ENCODE measurements around the gene SGMS1. TPM values are rescaled to one million over a fixed set of nuclear protein-coding genes. Genes with fewer than 3 reads are reported as not detected.

Gene SGMS1
- total RNA-seq, 1 donor from 2014 or later = 9.2 TPM

DNA sequence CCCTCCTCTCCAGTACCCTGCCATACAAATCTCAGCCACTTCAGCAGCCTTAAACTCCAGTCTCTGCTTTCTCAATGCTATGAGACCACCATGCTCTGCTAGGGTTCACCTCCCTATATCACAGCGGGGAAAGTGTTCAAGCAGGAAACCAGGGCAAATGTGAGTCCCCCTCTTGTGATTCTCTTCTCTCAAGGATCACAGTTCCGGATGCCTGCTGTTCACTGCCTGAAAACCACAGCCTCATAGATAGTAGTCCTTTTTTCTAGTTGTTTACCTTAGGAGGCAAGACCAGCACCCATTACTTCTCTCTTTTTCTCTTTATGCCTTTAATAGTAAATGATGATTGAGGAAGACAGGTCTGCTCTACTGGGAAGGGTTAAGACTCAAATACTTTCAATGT is 100.8 kb downstream of the SGMS1 start:
- Mint-ChIP-seq H3K4me1 (peaks cover 11% of the 10 kb centered on the region), H3K27me3 (ENCODE audit: insufficient read depth, low read depth) (no peaks in the 10 kb centered on the region), H3K9me3 (no peaks in the 10 kb centered on the region), H3K27ac (no peak overlapping the region), H3K36me3 (peaks cover 2% of the 10 kb centered on the region), H3K4me3 (no peak overlapping the region)
- H3K9ac ChIP-seq = no peak overlapping the region
- H3K27me3 ChIP-seq = no peaks in the 10 kb centered on the region
- no peaks in the 10 kb centered on the region for H3K79me2 ChIP-seq (ENCODE audit: low read depth)
- H3K27ac ChIP-seq = no peak overlapping the region
- H3K4me2 ChIP-seq = no peak overlapping the region
- no peaks in the 10 kb centered on the region for H4K20me1 ChIP-seq (ENCODE audit: low read depth)
- H3K9me3 ChIP-seq (ENCODE audit: low read depth) = no peaks in the 10 kb centered on the region
- TF ChIP-seq, protein P1, sequence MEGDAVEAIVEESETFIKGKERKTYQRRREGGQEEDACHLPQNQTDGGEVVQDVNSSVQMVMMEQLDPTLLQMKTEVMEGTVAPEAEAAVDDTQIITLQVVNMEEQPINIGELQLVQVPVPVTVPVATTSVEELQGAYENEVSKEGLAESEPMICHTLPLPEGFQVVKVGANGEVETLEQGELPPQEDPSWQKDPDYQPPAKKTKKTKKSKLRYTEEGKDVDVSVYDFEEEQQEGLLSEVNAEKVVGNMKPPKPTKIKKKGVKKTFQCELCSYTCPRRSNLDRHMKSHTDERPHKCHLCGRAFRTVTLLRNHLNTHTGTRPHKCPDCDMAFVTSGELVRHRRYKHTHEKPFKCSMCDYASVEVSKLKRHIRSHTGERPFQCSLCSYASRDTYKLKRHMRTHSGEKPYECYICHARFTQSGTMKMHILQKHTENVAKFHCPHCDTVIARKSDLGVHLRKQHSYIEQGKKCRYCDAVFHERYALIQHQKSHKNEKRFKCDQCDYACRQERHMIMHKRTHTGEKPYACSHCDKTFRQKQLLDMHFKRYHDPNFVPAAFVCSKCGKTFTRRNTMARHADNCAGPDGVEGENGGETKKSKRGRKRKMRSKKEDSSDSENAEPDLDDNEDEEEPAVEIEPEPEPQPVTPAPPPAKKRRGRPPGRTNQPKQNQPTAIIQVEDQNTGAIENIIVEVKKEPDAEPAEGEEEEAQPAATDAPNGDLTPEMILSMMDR (IDR thresholded peaks at IDR 0.05) = no peak
- TF ChIP-seq EZH2phosphoT487 (IDR thresholded peaks at IDR 0.05) (no peak), EZH2 (IDR thresholded peaks at IDR 0.05) (no peak)
- no peaks in the 10 kb centered on the region for H3K36me3 ChIP-seq
- no peak overlapping the region for H2AFZ ChIP-seq (replicated peaks)
- H3K4me3 ChIP-seq = no peak overlapping the region
- no peaks in the 10 kb centered on the region for H3F3A ChIP-seq (ENCODE audit: low read depth)
- DNase-seq (ENCODE audit: low spot score) = no peak
- H3K4me1 ChIP-seq = peaks cover 12% of the 10 kb centered on the region

DNA sequence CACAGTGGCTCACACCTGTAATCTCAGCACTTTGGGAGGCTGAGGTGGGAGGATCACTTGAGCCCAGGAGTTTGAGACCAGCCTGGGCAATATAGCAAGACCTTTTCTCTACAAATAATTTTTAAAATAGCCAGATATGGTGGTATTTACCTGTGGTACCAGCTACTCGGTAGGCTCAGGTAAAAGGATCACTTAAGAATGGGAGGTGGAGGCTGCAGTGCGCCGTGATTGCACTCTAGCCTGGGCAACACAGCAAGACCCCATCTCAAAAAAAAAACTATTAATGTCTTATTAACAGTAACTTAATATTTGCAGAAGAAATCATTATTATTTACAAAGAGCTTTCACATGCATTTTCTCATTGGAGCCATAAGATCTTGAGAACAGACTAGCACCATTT is 103.6 kb downstream of the SGMS1 start:
- no peaks in the 10 kb centered on the region for H4K20me1 ChIP-seq (ENCODE audit: low read depth)
- no peaks in the 10 kb centered on the region for H3K36me3 Mint-ChIP-seq
- no peak overlapping the region for H3K27ac Mint-ChIP-seq
- H3K9me3 ChIP-seq (ENCODE audit: low read depth) = no peaks in the 10 kb centered on the region
- no peaks in the 10 kb centered on the region for H3K79me2 ChIP-seq (ENCODE audit: low read depth)
- H3K9ac ChIP-seq = no peak overlapping the region
- H3K9me3 Mint-ChIP-seq = no peaks in the 10 kb centered on the region
- peaks cover 12% of the 10 kb centered on the region for H3K4me1 ChIP-seq
- no peak overlapping the region for H2AFZ ChIP-seq (replicated peaks)
- no peaks in the 10 kb centered on the region for H3K36me3 ChIP-seq
- H3K27me3 ChIP-seq = no peaks in the 10 kb centered on the region
- DNase-seq (ENCODE audit: low spot score) = no peak
- H3K4me3 Mint-ChIP-seq = no peak overlapping the region
- TF ChIP-seq EZH2 (IDR thresholded peaks at IDR 0.05) = no peak
- TF ChIP-seq, protein P1 (IDR thresholded peaks at IDR 0.05) = no peak
- TF ChIP-seq EZH2phosphoT487 (IDR thresholded peaks at IDR 0.05) = no peak
- H3K4me3 ChIP-seq = no peak overlapping the region
- H3K27ac ChIP-seq = no peak overlapping the region
- H3F3A ChIP-seq (ENCODE audit: low read depth) = no peaks in the 10 kb centered on the region
- H3K4me1 Mint-ChIP-seq = peaks cover 14% of the 10 kb centered on the region
- H3K4me2 ChIP-seq = no peak overlapping the region
- no peaks in the 10 kb centered on the region for H3K27me3 Mint-ChIP-seq (ENCODE audit: insufficient read depth, low read depth)

DNA sequence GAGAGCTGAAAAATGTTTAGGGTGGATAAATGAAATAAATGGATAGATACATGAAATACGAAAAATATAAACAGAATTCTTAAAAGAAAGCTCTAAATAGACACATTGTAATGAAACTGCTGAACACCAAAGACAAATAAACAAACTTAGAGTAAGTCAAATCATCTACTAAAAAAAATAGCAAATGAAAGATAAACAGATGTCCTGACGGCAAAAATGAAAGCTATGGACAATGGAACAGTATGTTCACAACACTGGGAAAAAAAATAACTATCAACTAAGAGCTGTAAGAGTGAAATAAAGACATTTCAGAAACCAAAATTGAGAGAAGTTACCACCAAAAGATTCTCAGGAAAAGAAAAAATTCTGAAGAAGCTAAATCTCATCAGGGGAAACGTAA is 106.1 kb downstream of the SGMS1 start:
- no peak overlapping the region for H3K4me3 Mint-ChIP-seq
- Histone ChIP-seq H3F3A (ENCODE audit: low read depth) (no peaks in the 10 kb centered on the region), H3K79me2 (ENCODE audit: low read depth) (no peaks in the 10 kb centered on the region), H3K9ac (no peak overlapping the region), H2AFZ (replicated peaks) (no peak overlapping the region), H3K4me3 (no peak overlapping the region), H3K4me1 (no peaks in the 10 kb centered on the region), H3K9me3 (ENCODE audit: low read depth) (no peaks in the 10 kb centered on the region), H3K36me3 (no peaks in the 10 kb centered on the region), H3K27ac (no peak overlapping the region), H3K4me2 (no peak overlapping the region), H4K20me1 (ENCODE audit: low read depth) (no peaks in the 10 kb centered on the region), H3K27me3 (no peaks in the 10 kb centered on the region)
- H3K36me3 Mint-ChIP-seq = no peaks in the 10 kb centered on the region
- no peak for DNase-seq (ENCODE audit: low spot score)
- H3K27me3 Mint-ChIP-seq (ENCODE audit: insufficient read depth, low read depth) = no peaks in the 10 kb centered on the region
- peaks cover 4% of the 10 kb centered on the region for H3K4me1 Mint-ChIP-seq
- no peaks in the 10 kb centered on the region for H3K9me3 Mint-ChIP-seq
- no peak overlapping the region for H3K27ac Mint-ChIP-seq
- TF ChIP-seq EZH2phosphoT487 (IDR thresholded peaks at IDR 0.05) (no peak), EZH2 (IDR thresholded peaks at IDR 0.05) (no peak)
- TF ChIP-seq, protein P1 (IDR thresholded peaks at IDR 0.05) = no peak

Data from neural progenitor cell (in vitro differentiated cells).